NT2/D1 (cell line): ENCODE measurements around the gene POLR2L.

Experiments used
- DNase-seq: peaks from one replicate; pipeline ENCODE4 v3.0.0-alpha.2; 2011; ENCODE audit warnings: low read depth, low spot score
- H3K27me3 ChIP-seq: 2 replicates; pipeline ENCODE4 v1.6.0; 2011; ENCODE audit warnings: mild to moderate bottlenecking; ENCODE audit not compliant: insufficient read length, insufficient read depth
- H3K36me3 ChIP-seq: 2 replicates; pipeline ENCODE4 v1.6.1; 2011; ENCODE audit warnings: mild to moderate bottlenecking, low read length, mixed read lengths; ENCODE audit not compliant: insufficient read depth, insufficient read length
- H3K4me1 ChIP-seq: 2 replicates; pipeline ENCODE4 v1.5.1; 2011; ENCODE audit not compliant: insufficient read depth, insufficient read length
- H3K4me3 ChIP-seq: 2 replicates; pipeline ENCODE4 v1.5.1; 2011; ENCODE audit warnings: low read depth; ENCODE audit not compliant: insufficient read length
- H3K9ac ChIP-seq: 2 replicates; pipeline ENCODE4 v1.6.0; 2011; ENCODE audit warnings: low read depth; ENCODE audit not compliant: insufficient read length
- H3K9me3 ChIP-seq: 2 replicates; pipeline ENCODE4 v1.5.1; 2011; ENCODE audit warnings: mild to moderate bottlenecking, low read length; ENCODE audit not compliant: insufficient read depth
- SUZ12 ChIP-seq: IDR thresholded peaks from 2 replicates; pipeline ENCODE4 v1.6.1; 2011; ENCODE audit not compliant: insufficient read length, insufficient read depth; ENCODE audit errors: extremely low read depth
- YY1 ChIP-seq: IDR thresholded peaks from 2 replicates; pipeline ENCODE4 v1.6.1; 2011; ENCODE audit not compliant: insufficient read length, insufficient read depth
- ZNF274 ChIP-seq: IDR thresholded peaks from 2 replicates; pipeline ENCODE4 v1.6.1; 2011; ENCODE audit warnings: mild to moderate bottlenecking, low read depth, low read length

The POLR2L gene

DNA sequence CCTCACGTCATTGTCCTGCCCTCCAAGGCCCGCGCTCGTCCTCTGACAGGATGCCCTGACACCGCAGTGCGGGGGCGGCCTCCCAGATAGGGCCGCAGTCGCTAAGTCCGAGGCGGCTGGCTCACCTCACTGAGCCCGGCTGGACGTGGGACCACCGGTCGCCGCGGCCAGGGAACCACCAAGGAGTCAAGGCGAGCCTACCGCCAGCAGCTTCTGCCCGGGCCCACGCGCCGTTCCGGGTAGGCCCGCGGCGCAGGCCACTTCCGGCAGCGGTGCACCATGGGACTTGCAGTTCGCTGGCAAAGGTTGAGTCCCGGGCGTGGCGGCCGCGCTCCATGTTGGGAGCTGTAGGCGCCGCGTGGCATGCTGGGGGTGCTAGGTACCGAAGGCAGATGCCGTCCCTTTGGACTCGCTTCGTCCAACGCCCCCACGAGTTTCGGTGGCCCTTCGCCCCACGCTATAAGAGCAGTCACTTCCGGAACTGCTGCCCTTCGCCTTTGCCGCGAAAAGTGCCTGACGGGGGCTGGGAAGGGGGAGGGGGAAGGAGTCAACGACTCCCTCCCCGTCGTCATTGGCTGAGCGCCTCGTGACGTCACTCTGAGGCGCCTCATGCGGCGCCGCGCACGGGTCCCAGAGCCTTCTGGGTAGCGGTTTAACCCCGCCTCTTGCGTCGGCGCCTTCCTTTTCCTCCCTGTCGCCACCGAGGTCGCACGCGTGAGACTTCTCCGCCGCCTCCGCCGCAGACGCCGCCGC is 32.9 kb downstream of the POLR2L start, which contains the start of gene RPLP2:
TSS of gene RPLP2 (plus strand) at position 681 of the 753 bp plus-strand sequence. CDS start 268 bp downstream, outside the sequence.
- Histone ChIP-seq H3K9ac (peak within 1 kb of the TSS; percentile 98), H3K27me3 (no peaks in the 10 kb centered on the region), H3K4me1 (peaks cover 12% of the 10 kb centered on the region), H3K36me3 (peaks cover 43% of the 10 kb centered on the region), H3K9me3 (no peaks in the 10 kb centered on the region), H3K4me3 (peak within 1 kb of the TSS; percentile 98)
- TF ChIP-seq SUZ12 (no peak), YY1 (no peak), ZNF274 (no peak)
- peak; percentile 96 for DNase-seq

DNA sequence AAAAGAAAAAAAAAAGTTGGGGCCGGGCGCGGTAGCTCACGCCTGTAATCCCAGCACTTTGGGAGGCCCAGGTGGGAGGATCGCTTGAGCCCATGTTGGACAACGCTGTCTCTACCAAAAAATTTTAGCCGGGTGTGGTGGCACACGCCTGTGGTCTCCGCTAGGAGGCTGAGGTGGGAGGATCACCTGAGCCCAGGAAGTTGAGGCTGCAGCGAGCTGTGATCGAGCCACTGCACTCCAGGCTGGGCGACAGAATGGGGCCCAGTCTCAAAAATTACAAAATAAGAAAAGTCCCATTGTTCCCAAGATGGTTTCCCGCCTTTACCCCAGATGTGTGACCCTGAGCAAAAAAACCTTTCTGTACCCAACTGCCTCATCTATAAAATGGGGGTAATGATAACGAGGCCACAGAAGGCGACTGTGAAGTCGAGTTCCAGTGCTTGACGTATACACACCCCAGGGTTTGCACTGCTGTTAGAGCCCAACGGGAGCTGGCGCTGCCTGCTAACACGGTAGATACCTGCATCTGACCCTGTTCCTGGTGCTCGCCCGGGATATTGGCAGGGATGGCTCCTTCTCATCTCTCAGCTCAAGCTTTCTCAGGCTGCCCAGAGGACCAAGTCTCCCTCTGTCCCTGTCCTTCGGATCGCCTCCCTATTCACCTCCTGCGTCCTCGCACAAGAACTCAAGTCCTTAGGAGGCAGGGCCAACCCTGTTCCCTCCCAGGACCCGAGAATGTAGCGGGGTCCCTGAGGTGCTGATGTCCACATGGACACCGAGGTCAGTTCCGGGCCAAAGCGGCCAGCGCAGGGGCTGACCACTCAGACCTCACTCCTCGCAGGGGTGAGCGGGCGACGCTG is 33.7 kb downstream of the POLR2L start:
- Histone ChIP-seq H3K4me3 (peak overlapping the region; percentile 98), H3K4me1 (peaks cover 20% of the 10 kb centered on the region), H3K36me3 (peaks cover 41% of the 10 kb centered on the region), H3K27me3 (no peaks in the 10 kb centered on the region), H3K9me3 (no peaks in the 10 kb centered on the region), H3K9ac (peak overlapping the region; percentile 98)
- no peak for DNase-seq
- TF ChIP-seq SUZ12 (no peak), YY1 (no peak), ZNF274 (no peak)

DNA sequence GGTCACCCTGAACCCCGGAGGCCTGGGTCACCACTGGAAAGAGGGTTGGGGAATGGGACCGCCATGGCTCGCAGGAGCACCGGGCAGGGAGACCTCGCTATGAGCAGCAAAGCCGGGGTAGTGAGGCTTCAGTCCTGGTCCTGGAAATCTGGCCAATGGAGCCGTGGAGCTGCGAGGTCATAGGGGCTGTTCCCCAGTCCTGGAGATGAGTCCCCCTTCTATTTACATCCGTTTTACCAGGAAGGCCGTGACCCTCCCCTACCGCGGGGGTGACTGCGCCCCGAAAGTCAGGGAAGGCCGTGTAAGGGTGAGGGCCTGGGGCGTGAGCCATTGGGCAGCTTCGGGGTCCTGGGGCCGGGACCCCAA is 37.7 kb downstream of the POLR2L start:
- Histone ChIP-seq H3K4me3 (peak overlapping the region; percentile 75), H3K9me3 (no peaks in the 10 kb centered on the region), H3K27me3 (no peaks in the 10 kb centered on the region), H3K36me3 (peaks cover 44% of the 10 kb centered on the region), H3K4me1 (peaks cover 21% of the 10 kb centered on the region), H3K9ac (peak overlapping the region; percentile 96)
- DNase-seq: no peak
- TF ChIP-seq SUZ12 (no peak), ZNF274 (no peak), YY1 (no peak)

DNA sequence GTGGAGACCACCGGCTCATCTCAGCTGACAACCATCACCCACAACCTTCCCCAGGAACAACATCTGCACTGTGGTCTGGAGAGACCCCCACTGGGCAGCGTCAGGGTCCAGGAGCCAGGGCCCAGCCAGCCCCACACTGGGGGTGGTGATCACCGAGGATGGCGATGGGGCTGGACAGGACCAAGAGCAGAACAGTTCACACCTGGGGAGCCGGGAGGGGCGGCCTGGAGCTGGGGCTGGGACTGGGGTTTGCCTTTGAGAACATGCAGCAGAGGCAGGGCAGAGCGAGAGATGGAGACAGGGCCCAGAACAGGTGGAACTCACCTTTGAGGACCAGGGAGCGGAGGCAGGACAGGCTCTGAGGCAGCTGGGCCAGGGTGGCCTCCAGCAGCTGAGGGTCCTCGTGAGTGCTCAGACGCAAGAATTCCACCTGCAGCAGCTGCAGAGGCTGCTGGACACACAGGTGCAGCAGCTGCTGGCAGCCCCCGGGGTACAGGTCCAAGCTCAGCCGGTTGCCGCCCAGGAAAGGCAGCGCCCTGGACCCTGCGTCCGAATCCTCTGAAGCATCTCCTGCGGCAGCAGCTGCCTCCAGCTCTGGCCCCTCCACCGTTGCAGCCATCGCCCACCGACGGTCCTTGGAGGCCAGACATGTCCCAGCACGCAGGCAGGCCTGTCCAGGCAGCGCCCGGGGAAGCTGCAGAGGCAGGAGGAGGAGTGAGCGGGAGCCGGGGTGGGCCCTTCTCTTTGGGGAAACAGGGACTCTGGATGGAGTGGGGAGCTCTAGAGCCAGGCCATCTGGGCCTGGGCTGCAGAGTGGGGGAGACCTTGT is 38.3 kb downstream of the POLR2L start:
- Histone ChIP-seq H3K9me3 (no peaks in the 10 kb centered on the region), H3K36me3 (peaks cover 50% of the 10 kb centered on the region), H3K9ac (peak overlapping the region; percentile 96), H3K27me3 (no peaks in the 10 kb centered on the region), H3K4me3 (peak overlapping the region; percentile 75), H3K4me1 (peaks cover 25% of the 10 kb centered on the region)
- TF ChIP-seq YY1 (no peak), SUZ12 (no peak), ZNF274 (no peak)
- DNase-seq: no peak

DNA sequence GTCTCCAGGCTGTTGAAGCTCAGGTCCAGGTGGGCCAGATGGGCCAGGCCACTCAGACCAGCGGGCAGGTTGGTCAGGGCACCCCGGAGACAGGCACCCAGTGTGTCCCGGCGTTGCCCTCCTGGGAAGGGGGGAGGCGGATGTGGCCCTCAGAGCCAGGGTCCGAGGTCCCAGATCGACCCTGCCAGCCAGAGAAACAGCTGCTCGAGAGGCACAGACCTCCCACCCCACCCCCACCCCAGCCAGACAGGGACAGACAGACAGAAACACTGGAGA is 38.9 kb downstream of the POLR2L start:
- peak overlapping the region; percentile 75 for H3K4me3 ChIP-seq
- DNase-seq: no peak
- peaks cover 52% of the 10 kb centered on the region for H3K36me3 ChIP-seq
- no peaks in the 10 kb centered on the region for H3K9me3 ChIP-seq
- H3K27me3 ChIP-seq: no peaks in the 10 kb centered on the region
- no peak for TF ChIP-seq SUZ12
- no peak for TF ChIP-seq YY1
- TF ChIP-seq ZNF274: no peak
- H3K4me1 ChIP-seq: peaks cover 26% of the 10 kb centered on the region
- peak overlapping the region; percentile 96 for H3K9ac ChIP-seq

DNA sequence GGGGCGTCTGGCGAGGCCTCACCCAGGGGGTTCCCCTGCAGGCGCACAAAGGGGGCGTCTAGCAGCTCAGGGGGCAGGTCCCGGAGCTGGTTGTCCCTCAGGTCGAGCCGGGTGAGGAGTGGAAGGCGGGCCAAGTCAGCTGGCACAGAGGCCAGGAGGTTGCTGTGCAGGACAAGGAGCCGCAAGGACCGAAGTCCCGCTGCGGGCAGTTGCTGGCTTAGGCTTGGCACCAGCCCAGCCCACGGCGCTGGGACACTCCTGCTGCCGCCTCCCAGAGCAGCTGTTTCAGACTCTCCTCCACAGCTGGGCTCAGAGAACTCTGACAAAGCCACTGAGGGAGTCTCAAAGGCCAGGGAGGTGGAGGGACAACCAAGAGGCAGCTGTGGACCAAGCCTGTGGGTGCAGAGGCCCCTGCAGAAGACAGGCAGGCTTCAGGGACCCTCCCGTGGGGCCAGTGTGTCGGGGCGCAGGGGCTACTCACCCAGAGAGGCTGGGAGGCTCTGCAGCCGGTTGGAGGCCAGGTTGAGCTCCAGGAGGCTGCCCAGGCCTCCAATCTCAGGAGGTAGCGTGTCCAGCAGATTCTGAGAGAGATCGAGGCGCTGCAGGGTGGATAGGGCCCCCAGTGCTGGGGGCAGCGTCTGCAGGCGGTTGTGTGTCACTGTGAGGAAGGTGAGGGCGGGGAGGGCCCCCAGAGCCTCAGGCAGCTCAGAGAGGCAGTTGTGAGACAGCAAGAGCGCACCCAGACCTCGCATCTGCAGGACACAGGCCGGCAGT is 39.4 kb downstream of the POLR2L start:
- Histone ChIP-seq H3K9me3 (no peaks in the 10 kb centered on the region), H3K4me1 (peaks cover 27% of the 10 kb centered on the region), H3K27me3 (no peaks in the 10 kb centered on the region), H3K4me3 (peak overlapping the region; percentile 4), H3K9ac (peak overlapping the region; percentile 96), H3K36me3 (peaks cover 52% of the 10 kb centered on the region)
- TF ChIP-seq SUZ12 (no peak), YY1 (no peak), ZNF274 (no peak)
- no peak for DNase-seq
